SK-N-SH (cell line): ENCODE measurements around the gene C1orf141. TPM values are rescaled to one million over a fixed set of nuclear protein-coding genes. Genes with fewer than 3 reads are reported as not detected.

ENCODE experiments used
- CTCF ChIA-PET: fragments of 300-600, 350-600 bp; formaldehyde crosslinking; extraction: SDS; loops from one replicate; lab custom pipeline; 2021; lab: Yijun Ruan, JAX
- POLR2A ChIA-PET: fragments of 350-600 bp; sonication (Branson Sonifier 250); formaldehyde crosslinking; extraction: SDS; loops from one replicate; lab custom pipeline; 2020; ENCODE audit warnings: antibody characterized with exemption, inconsistent platforms; lab: Yijun Ruan, JAX
- DNase-seq: peaks from one replicate; pipeline ENCODE4 v3.0.0; 2012
- H2AFZ ChIP-seq: fragments of 200-600 bp; sonication (generic); 2 replicates; pipeline ENCODE4 v1.8.1; 2016; ENCODE audit warnings: antibody characterized with exemption, mild to moderate bottlenecking, low read depth
- H3F3A ChIP-seq: fragments of 200-600 bp; sonication (generic); replicated peaks from 2 replicates; pipeline ENCODE3; 2016; ENCODE audit warnings: antibody characterized with exemption, mild to moderate bottlenecking; ENCODE audit not compliant: insufficient read depth
- H3K27ac ChIP-seq, 2 experiments: fragments of 200-500 bp in 1 of 2; fragments of 200-600 bp in 1 of 2; sonication (Bioruptor generic) in 1 of 2; sonication (generic), shearing (Covaris generic) in 1 of 2; 2 replicates each; pipeline versions ENCODE4 v1.5.1 to v1.6.1; 2014 to 2016; ENCODE audit warnings: low read depth in 2 of 2, inconsistent platforms in 1 of 2, low read length in 1 of 2, mild to moderate bottlenecking in 1 of 2, mixed read lengths in 1 of 2
- H3K27me3 ChIP-seq: fragments of 200-600 bp; sonication (generic), shearing (Covaris generic); 2 replicates; pipeline ENCODE4 v1.6.1; 2016; ENCODE audit warnings: mixed run types; ENCODE audit not compliant: insufficient read depth
- H3K36me3 ChIP-seq, 2 experiments: fragments of 200-500 bp in 1 of 2; fragments of 200-600 bp in 1 of 2; sonication (Bioruptor generic) in 1 of 2; sonication (generic) in 1 of 2; replicated peaks in 1 of 2; 2 replicates each; pipeline versions ENCODE3 to v1.5.1; 2014 to 2016; ENCODE audit warnings: low read length in 1 of 2, mild to moderate bottlenecking in 1 of 2; ENCODE audit not compliant: insufficient read depth in 2 of 2, control insufficient read depth in 1 of 2
- H3K4me1 ChIP-seq, 2 experiments: fragments of 200-500 bp in 1 of 2; fragments of 200-600 bp in 1 of 2; sonication (Bioruptor generic) in 1 of 2; sonication (generic), shearing (Covaris generic) in 1 of 2; 2 replicates each; pipeline versions ENCODE4 v1.5.1 to v1.6.1; 2014 to 2016; ENCODE audit warnings: low read depth in 1 of 2, low read length in 1 of 2, mixed run types in 1 of 2; ENCODE audit not compliant: insufficient read depth in 2 of 2, control insufficient read depth in 1 of 2
- H3K4me2 ChIP-seq: fragments of 200-600 bp; sonication (generic), shearing (Covaris generic); 2 replicates; pipeline ENCODE4 v1.6.1; 2017; ENCODE audit warnings: mixed run types
- H3K4me3 ChIP-seq, 2 experiments: fragments of 200-500 bp in 1 of 2; fragments of 200-600 bp in 1 of 2; sonication (Bioruptor generic) in 1 of 2; sonication (generic), shearing (Covaris generic) in 1 of 2; 2 replicates each; pipeline versions ENCODE4 v1.5.1 to v1.8.1; 2014 to 2016; ENCODE audit warnings: low read depth in 2 of 2, inconsistent platforms in 1 of 2, low read length in 1 of 2, mild to moderate bottlenecking in 1 of 2, mixed read lengths in 1 of 2, moderate library complexity in 1 of 2
- H3K79me2 ChIP-seq: fragments of 200-600 bp; sonication (generic); 2 replicates; pipeline ENCODE4 v1.8.1; 2017; ENCODE audit warnings: mild to moderate bottlenecking; ENCODE audit not compliant: insufficient read depth
- H3K9ac ChIP-seq: fragments of 200-600 bp; sonication (generic); 2 replicates; pipeline ENCODE4 v1.6.1; 2017; ENCODE audit warnings: mixed run types
- H3K9me2 ChIP-seq: fragments of 200-600 bp; sonication (generic); 2 replicates; pipeline ENCODE4 v1.6.1; 2017; ENCODE audit warnings: mixed run types
- H3K9me3 ChIP-seq: fragments of 200-600 bp; sonication (generic); 2 replicates; pipeline ENCODE4 v1.6.1; 2017; ENCODE audit warnings: mixed run types, mild to moderate bottlenecking, moderate library complexity
- H4K20me1 ChIP-seq: fragments of 200-600 bp; sonication (generic); 2 replicates; pipeline ENCODE4 v1.6.1; 2017; ENCODE audit warnings: mild to moderate bottlenecking, mixed run types; ENCODE audit not compliant: insufficient read depth
- CTCF ChIP-seq: fragments of 200-600 bp; sonication (generic); IDR thresholded peaks from 2 replicates; pipeline ENCODE4 v1.6.1; 2017; ENCODE audit warnings: antibody characterized with exemption, mild to moderate bottlenecking, moderate library complexity
- ELF1 ChIP-seq: IDR thresholded peaks from 2 replicates; pipeline ENCODE4 v1.4.0; 2012
- EP300 ChIP-seq, 2 experiments: IDR thresholded peaks; 2 replicates each; pipeline versions ENCODE4 v1.4.0 to v1.6.1; 2012; ENCODE audit warnings: borderline replicate concordance in 1 of 2, low read depth in 1 of 2, low read length in 1 of 2
- EZH2phosphoT487 ChIP-seq: fragments of 200-600 bp; sonication (generic); IDR thresholded peaks from 2 replicates; pipeline ENCODE4 v1.6.1; 2017; ENCODE audit warnings: low read depth, mixed run types, mild to moderate bottlenecking, antibody characterized with exemption, moderate library complexity, borderline replicate concordance
- FOSL2 ChIP-seq: IDR thresholded peaks from 2 replicates; pipeline ENCODE4 v1.4.0; 2012; ENCODE audit warnings: low read depth, mild to moderate bottlenecking, moderate library complexity, borderline replicate concordance
- FOXM1 ChIP-seq: IDR thresholded peaks from 2 replicates; pipeline ENCODE4 v1.4.0; 2012; ENCODE audit warnings: low read depth, mild to moderate bottlenecking
- GATA2 ChIP-seq: sonication (generic); formaldehyde crosslinking; IDR thresholded peaks from 2 replicates; pipeline ENCODE4 v1.5.0; 2020; ENCODE audit warnings: mild to moderate bottlenecking, missing genetic modification reagents
- MAX ChIP-seq: IDR thresholded peaks from 2 replicates; pipeline ENCODE4 v1.4.0; 2012; ENCODE audit warnings: low read depth
- MEF2A ChIP-seq: IDR thresholded peaks from 2 replicates; pipeline ENCODE4 v1.4.0; 2012; ENCODE audit warnings: low read depth, borderline replicate concordance
- MXI1 ChIP-seq: IDR thresholded peaks from 2 replicates; pipeline ENCODE4 v1.6.1; 2012; ENCODE audit warnings: mild to moderate bottlenecking, low read depth, low read length, improper control_type of control experiment
- PBX3 ChIP-seq: IDR thresholded peaks from 2 replicates; pipeline ENCODE4; 2012
- POLR2AphosphoS5 ChIP-seq: IDR thresholded peaks from 2 replicates; pipeline ENCODE4 v1.6.1; 2012; ENCODE audit warnings: low read depth, low read length
- REST ChIP-seq: IDR thresholded peaks from 2 replicates; pipeline ENCODE4 v1.6.1; 2012; ENCODE audit warnings: mild to moderate bottlenecking, low read depth, low read length, moderate library complexity
- RFX5 ChIP-seq: IDR thresholded peaks from 2 replicates; pipeline ENCODE4 v1.6.1; 2012; ENCODE audit warnings: mild to moderate bottlenecking, improper control_type of control experiment, low read length
- RXRA ChIP-seq: IDR thresholded peaks from 2 replicates; pipeline ENCODE4 v1.4.0; 2012; ENCODE audit warnings: low read depth, mild to moderate bottlenecking, borderline replicate concordance
- SIN3A ChIP-seq: IDR thresholded peaks from 2 replicates; pipeline ENCODE4 v1.6.1; 2012; ENCODE audit warnings: low read depth, mild to moderate bottlenecking, low read length, moderate library complexity, borderline replicate concordance
- SMC3 ChIP-seq: IDR thresholded peaks from 2 replicates; pipeline ENCODE4 v1.6.1; 2012; ENCODE audit warnings: low read depth, low read length, improper control_type of control experiment
- TAF1 ChIP-seq: IDR thresholded peaks from 2 replicates; pipeline ENCODE4 v1.6.1; 2012; ENCODE audit warnings: low read depth, mild to moderate bottlenecking, low read length, moderate library complexity, borderline replicate concordance
- TEAD4 ChIP-seq: IDR thresholded peaks from 2 replicates; pipeline ENCODE4 v1.4.0; 2012; ENCODE audit warnings: mild to moderate bottlenecking, borderline replicate concordance; ENCODE audit not compliant: insufficient read depth
- USF1 ChIP-seq: IDR thresholded peaks from 2 replicates; pipeline ENCODE4 v1.4.0; 2012; ENCODE audit warnings: low read depth, borderline replicate concordance
- YY1 ChIP-seq: IDR thresholded peaks from 2 replicates; pipeline ENCODE4 v1.4.0; 2012; ENCODE audit warnings: low read depth, mild to moderate bottlenecking
- polyA plus RNA-seq, 3 experiments: library from polyadenylated mRNA; depleted of rRNA; stranded (reverse); fragments of >200 nt; gene quantifications; 2 replicates each; pipeline ENCODE4 v1.2.3, GENCODE V29; 2012

Gene C1orf141
- polyA plus RNA-seq, 1 of the 3 experiments (the other 2 are of a cell fraction) = not detected

- TF ChIP-seq USF1 = no peak
These were observed 33.9 kb downstream of the C1orf141 start (continued) for GRCh38 chr1:67100833-67101232.

- Histone ChIP-seq H3F3A (no peaks in the 10 kb centered on the region), H3K9me2 (no peaks in the 10 kb centered on the region), H2AFZ (no peak overlapping the region), H3K27me3 (no peaks in the 10 kb centered on the region; the same call in 1 of the 2 replicates), H3K4me1 (no peaks in the 10 kb centered on the region), H3K36me3 (no peaks in the 10 kb centered on the region), H4K20me1 (no peaks in the 10 kb centered on the region), H3K9ac (no peak overlapping the region), H3K4me2 (no peak overlapping the region), H3K9me3 (no peaks in the 10 kb centered on the region), H3K4me3 (no peak overlapping the region), H3K79me2 (no peaks in the 10 kb centered on the region), H3K27ac (no peak overlapping the region)
- CTCF ChIA-PET = no interaction called here
- no peak for DNase-seq
- TF ChIP-seq RFX5 (no peak), MXI1 (no peak), SIN3A (no peak), REST (no peak), TEAD4 (no peak), GATA2 (CRISPR knock-in tag) (no peak), POLR2AphosphoS5 (no peak), CTCF (no peak), EZH2phosphoT487 (no peak), EP300 (IDR thresholded peaks at IDR 0.05; ENCODE audit: borderline replicate concordance in 1 of 2, low read depth in 1 of 2, low read length in 1 of 2) (no peak), RXRA (no peak), FOXM1 (no peak), FOSL2 (no peak), MAX (no peak), TAF1 (no peak), MEF2A (no peak), SMC3 (no peak), YY1 (no peak), ELF1 (no peak), PBX3 (no peak)
- POLR2A ChIA-PET = no interaction called here
These were observed 37.5 kb downstream of the C1orf141 start for GRCh38 chr1:67097305-67097704.
